ENCODE measurements around the gene BTNL9. TPM values are rescaled to one million over a fixed set of nuclear protein-coding genes. Genes with fewer than 3 reads are reported as not detected.
A peak's percentile ranks its signal among the peaks of the same experiment; 100 is the strongest.

Gene BTNL9
- total and polyA plus RNA-seq, 2 of the 8 experiments (the other 6 are each of a cell fraction or from before 2014, with no cell fraction given) = 0.23 to 0.89 TPM

GRCh38 chr5:181051841-181052671 lies 12.0 kb downstream of the BTNL9 start:
- POLR2A ChIA-PET (ENCODE audit: partially characterized antibody) = no interaction called here
- no peak for DNase-seq (ENCODE audit: low read depth in 1 of 2, low spot score in 2 of 2)
- H3K4me3 ChIP-seq (ENCODE audit: extremely low read depth in 1 of 4, insufficient read depth in 2 of 4, low read depth in 3 of 4, low read length in 4 of 4) = peak overlapping the region; percentile 38 to 85 (median 62)
- no peak for TF ChIP-seq ATF3 (IDR thresholded peaks at IDR 0.05; ENCODE audit: insufficient read depth, low read depth, low read length)
- no peak for TF ChIP-seq EZH2 (IDR thresholded peaks at IDR 0.05; ENCODE audit: low read depth, low read length, severe bottlenecking)
- TF ChIP-seq POLR2A (IDR thresholded peaks at IDR 0.05; ENCODE audit: control extremely low read depth in 1 of 2, low read depth in 2 of 2, low read length in 2 of 2) = no peak
- TF ChIP-seq KDM5A (IDR thresholded peaks at IDR 0.05; ENCODE audit: low read length) = no peak
- TF ChIP-seq SUZ12 (IDR thresholded peaks at IDR 0.05; ENCODE audit: low read length) = 0 out of 2 replicates have a peak, but pooled peaks have one; percentile 29
- TF ChIP-seq KDM4A (IDR thresholded peaks at IDR 0.05; ENCODE audit: low read depth, low read length, severe bottlenecking) = no peak
- TF ChIP-seq POU5F1 (IDR thresholded peaks at IDR 0.05; ENCODE audit: low read depth, low read length) = no peak
- TF ChIP-seq SRF (IDR thresholded peaks at IDR 0.05; ENCODE audit: low read depth, low read length) = no peak
- TF ChIP-seq EGR1 (IDR thresholded peaks at IDR 0.05; ENCODE audit: borderline replicate concordance, low read depth, low read length) = no peak
- no peak for TF ChIP-seq TAF1 (IDR thresholded peaks at IDR 0.05; ENCODE audit: low read depth, low read length)

More at GRCh38 chr5:181051841-181052671, 12.0 kb downstream of the BTNL9 start:
- H2BK15ac ChIP-seq (ENCODE audit: low read length) = no peak overlapping the region; the same call in 1 of the 2 replicates
- H3K4me2 ChIP-seq (ENCODE audit: insufficient read depth in 1 of 2, low read depth in 2 of 2, low read length in 2 of 2) = peak overlapping the region; percentile 95 to 100
- WGBS, 2 experiments (ENCODE audit: extremely low coverage in 1 of 2, insufficient coverage in 1 of 2, insufficient read length in 1 of 2, insufficient replicate concordance in 2 of 2, low coverage in 1 of 2, low lambda C conversion rate in 2 of 2, missing lambda C conversion rate in 1 of 2) = 36% methylated on average over 26 of the region's 27 CpGs; no CpG with 5 or more reads in 1 of the 2 experiments
- peak overlapping the region; percentile 78; the same call in 1 of the 2 replicates for H2AFZ ChIP-seq (ENCODE audit: low read length)
- no peak overlapping the region for H2BK12ac ChIP-seq (ENCODE audit: low read depth, low read length)
- H3K23ac ChIP-seq (ENCODE audit: insufficient read length) = no peak overlapping the region
- H4K91ac ChIP-seq (replicated peaks; ENCODE audit: insufficient read length, low read length) = no peak overlapping the region
- no peak overlapping the region for H3K9ac ChIP-seq (replicated peaks in 1 of 4; ENCODE audit: extremely low read depth in 1 of 4, low read depth in 3 of 4, low read length in 3 of 4)
- no peaks in the 10 kb centered on the region for H3K79me1 ChIP-seq (ENCODE audit: low read depth, low read length)
- no peak overlapping the region for H2AK5ac ChIP-seq (ENCODE audit: low read depth, low read length)
- H3K36me3 ChIP-seq (ENCODE audit: control insufficient read depth in 2 of 4, insufficient read depth in 4 of 4, low read length in 3 of 4) = no peaks in the 10 kb centered on the region; a peak in 1 of 8 replicates
- no peak overlapping the region for H3K4ac ChIP-seq (replicated peaks; ENCODE audit: insufficient read length, low read depth, low read length)
- no peak overlapping the region for H2BK5ac ChIP-seq (ENCODE audit: low read depth, low read length)
- no peak overlapping the region for H3K14ac ChIP-seq (ENCODE audit: insufficient read length)
- H3K27me3 ChIP-seq (replicated peaks in 1 of 4; ENCODE audit: control insufficient read depth in 3 of 4, extremely low read depth in 1 of 4, insufficient read depth in 3 of 4, low read length in 3 of 4) = peaks cover 41 to 74% (median 61%) of the 10 kb centered on the region in 4 experiments
- H3K9me3 ChIP-seq (ENCODE audit: insufficient read depth in 2 of 2, low read depth in 1 of 2, low read length in 1 of 2) = peaks cover 0 to 3% of the 10 kb centered on the region in 2 experiments; a peak in 1 of 4 replicates
- peaks cover 2 to 4% of the 10 kb centered on the region in 2 experiments for H4K20me1 ChIP-seq (replicated peaks in 1 of 2; ENCODE audit: control insufficient read depth in 1 of 2, insufficient read depth in 2 of 2, low read length in 2 of 2)
- H3K4me1 ChIP-seq (replicated peaks in 1 of 4; ENCODE audit: control insufficient read depth in 3 of 4, insufficient read depth in 4 of 4, low read length in 3 of 4) = peaks cover 3 to 16% (median 9%) of the 10 kb centered on the region in 4 experiments; a peak in 6 of 7 replicates
- peaks cover 10% of the 10 kb centered on the region; the same call in 1 of the 2 replicates for H3K23me2 ChIP-seq (ENCODE audit: low read depth, low read length)
- no peak overlapping the region; the same call in 1 of the 2 replicates for H4K8ac ChIP-seq (ENCODE audit: extremely low read depth, insufficient read depth, low read length)
- no peak overlapping the region for H2BK20ac ChIP-seq (ENCODE audit: low read length)
- H4K5ac ChIP-seq (ENCODE audit: insufficient read length, low read depth, low read length) = no peak overlapping the region
- H2BK120ac ChIP-seq (replicated peaks; ENCODE audit: low read depth, low read length) = no peak overlapping the region
- H3K18ac ChIP-seq (ENCODE audit: extremely low read depth, low read length) = no peak overlapping the region
- no peak overlapping the region for H3K27ac ChIP-seq (ENCODE audit: low read depth, low read length)
- H3K56ac ChIP-seq (replicated peaks; ENCODE audit: insufficient read length, low read depth, low read length) = no peak overlapping the region
- H3K79me2 ChIP-seq (ENCODE audit: control insufficient read depth in 1 of 2, insufficient read depth in 2 of 2, low read length in 2 of 2) = no peaks in the 10 kb centered on the region
- CTCF ChIA-PET (ENCODE audit: partially characterized antibody) = interaction anchor here (0.5 to 0.8 kb wide), 2 partner anchors 35 to 110 kb away, joined by 3 to 5 read pairs; no protein-coding TSS in a partner anchor
- FAIRE-seq = no peak
